HuH-7 (cell line): Measurements from ENCODE around the gene FAM53B.
"Not testable (repeated sequence)": the region's sequence is repeated elsewhere in the genome, so short reads cannot be mapped to it uniquely, and the experiment has no call there.

Experiments
- DNase-seq: peaks from one replicate; pipeline ENCODE4 v3.0.0; 2011; ENCODE audit warnings: low spot score

Gene FAM53B

GRCh38 chr10:124596962-124597845 lies 147.0 kb downstream of the FAM53B start:
- peak; percentile 58 for DNase-seq

GRCh38 chr10:124596116-124596785 lies 147.9 kb downstream of the FAM53B start:
- no peak for DNase-seq

- no peak for DNase-seq
These were observed 148.9 kb downstream of the FAM53B start for GRCh38 chr10:124595143-124595883.

- no peak for DNase-seq
These were observed 149.9 kb downstream of the FAM53B start for GRCh38 chr10:124594240-124594639.

- DNase-seq, result no peak
These were observed 150.7 kb downstream of the FAM53B start for GRCh38 chr10:124593431-124593985.

GRCh38 chr10:124592736-124593430 lies 151.3 kb downstream of the FAM53B start:
- DNase-seq, result no peak

GRCh38 chr10:124592101-124592500 lies 152.1 kb downstream of the FAM53B start:
- no peak for DNase-seq

- no peak for DNase-seq
These were observed 153.1 kb downstream of the FAM53B start for GRCh38 chr10:124591123-124591495.

GRCh38 chr10:124590216-124591122 lies 153.7 kb downstream of the FAM53B start:
- DNase-seq, result no peak

- DNase-seq, result no peak
These were observed 154.6 kb downstream of the FAM53B start for GRCh38 chr10:124589491-124590041.

- DNase-seq, result peak; percentile 77
These were observed 155.3 kb downstream of the FAM53B start for GRCh38 chr10:124588736-124589490.

- not testable (repeated sequence) for DNase-seq
These were observed 155.8 kb downstream of the FAM53B start for GRCh38 chr10:124588341-124588735.

- DNase-seq, result no peak
These were observed 156.4 kb downstream of the FAM53B start for GRCh38 chr10:124587811-124588211.

- no peak for DNase-seq
These were observed 158.0 kb downstream of the FAM53B start for GRCh38 chr10:124586142-124586541.

GRCh38 chr10:124579011-124579399 lies 165.2 kb downstream of the FAM53B start:
- DNase-seq, result no peak

GRCh38 chr10:124578231-124579010 lies 165.8 kb downstream of the FAM53B start:
- DNase-seq, result no peak

- no peak for DNase-seq
These were observed 166.5 kb downstream of the FAM53B start for GRCh38 chr10:124577651-124578050.

- no peak for DNase-seq
These were observed 167.4 kb downstream of the FAM53B start for GRCh38 chr10:124576526-124577420.
